RWPE1 (cell line): ENCODE data around the gene CYP4F2.

Experiments
- CTCF ChIA-PET: fragments of 350-600 bp; sonication (Branson Sonifier 250); formaldehyde crosslinking; extraction: SDS; loops from one replicate; lab custom pipeline; 2021; lab: Yijun Ruan, JAX
- POLR2A ChIA-PET: fragments of 400-600 bp; formaldehyde crosslinking; extraction: SDS; loops from one replicate; lab custom pipeline; 2020; ENCODE audit warnings: antibody characterized with exemption; ENCODE audit not compliant: low non-redundant PET; lab: Yijun Ruan, JAX
- DNase-seq: peaks from one replicate; pipeline ENCODE4 v3.0.0; 2012; ENCODE audit warnings: low spot score
- H3K27ac ChIP-seq: fragments of 450-650 bp; 2 replicates; pipeline ENCODE4 v1.5.1; 2017
- TF ChIP-seq, protein P1 (sequence below): fragments of 450-650 bp; conservative IDR thresholded peaks from 2 replicates; pipeline ENCODE4 v1.5.1; 2017; ENCODE audit warnings: low read depth, mild to moderate bottlenecking

CYP4F2 gene

DNA sequence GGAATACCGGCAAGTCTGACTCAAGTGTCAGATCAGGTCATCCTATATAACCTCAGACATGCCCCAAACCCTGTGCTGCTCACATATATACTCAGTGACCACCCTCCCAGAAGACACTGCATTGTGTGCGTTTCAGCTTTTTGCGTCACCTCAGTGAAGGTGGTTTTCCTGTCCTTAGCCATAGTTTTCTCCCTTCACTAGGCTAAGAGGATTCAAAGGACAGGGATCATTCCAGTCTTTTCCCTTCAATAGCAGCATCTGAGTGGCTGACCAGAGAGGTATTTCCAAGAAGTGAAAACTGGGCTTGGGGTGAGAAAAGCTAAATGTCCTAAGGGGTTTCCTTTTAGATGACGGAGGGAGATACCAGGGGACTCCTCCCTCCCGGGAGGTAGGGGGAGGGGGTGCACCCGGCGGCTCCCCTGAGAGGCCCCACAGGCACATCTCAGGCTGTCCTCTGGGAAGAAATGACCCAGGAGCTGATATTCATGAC, 69.7 kb downstream of the CYP4F2 start:
- ChIA-PET CTCF (no interaction called here), POLR2A (no interaction called here)
- H3K27ac ChIP-seq: no peak overlapping the region
- TF ChIP-seq, protein P1, sequence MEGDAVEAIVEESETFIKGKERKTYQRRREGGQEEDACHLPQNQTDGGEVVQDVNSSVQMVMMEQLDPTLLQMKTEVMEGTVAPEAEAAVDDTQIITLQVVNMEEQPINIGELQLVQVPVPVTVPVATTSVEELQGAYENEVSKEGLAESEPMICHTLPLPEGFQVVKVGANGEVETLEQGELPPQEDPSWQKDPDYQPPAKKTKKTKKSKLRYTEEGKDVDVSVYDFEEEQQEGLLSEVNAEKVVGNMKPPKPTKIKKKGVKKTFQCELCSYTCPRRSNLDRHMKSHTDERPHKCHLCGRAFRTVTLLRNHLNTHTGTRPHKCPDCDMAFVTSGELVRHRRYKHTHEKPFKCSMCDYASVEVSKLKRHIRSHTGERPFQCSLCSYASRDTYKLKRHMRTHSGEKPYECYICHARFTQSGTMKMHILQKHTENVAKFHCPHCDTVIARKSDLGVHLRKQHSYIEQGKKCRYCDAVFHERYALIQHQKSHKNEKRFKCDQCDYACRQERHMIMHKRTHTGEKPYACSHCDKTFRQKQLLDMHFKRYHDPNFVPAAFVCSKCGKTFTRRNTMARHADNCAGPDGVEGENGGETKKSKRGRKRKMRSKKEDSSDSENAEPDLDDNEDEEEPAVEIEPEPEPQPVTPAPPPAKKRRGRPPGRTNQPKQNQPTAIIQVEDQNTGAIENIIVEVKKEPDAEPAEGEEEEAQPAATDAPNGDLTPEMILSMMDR: no peak
- DNase-seq: peak; percentile 48
